Activated CD8-positive, alpha-beta T cell treated with anti-CD3 and anti-CD28 coated beads for 36 hours (primary cell): Measurements from ENCODE around the gene FMN1. TPM values are rescaled to one million over a fixed set of nuclear protein-coding genes. Genes with fewer than 3 reads are reported as not detected.

Experiments used
- ATAC-seq: fragments of 200-7000 bp; cut with Tn5 transposase; one replicate; pipeline ENCODE4 v1.10.0; 2021; ENCODE audit warnings: mild to moderate bottlenecking, moderate library complexity
- CTCF ChIA-PET: fragments of 350-600 bp; sonication (Branson Sonifier 250); formaldehyde crosslinking; loops from one replicate; lab custom pipeline; 2021; ENCODE audit warnings: antibody characterized with exemption; lab: Charles Lee
- POLR2A ChIA-PET: fragments of 350-600 bp; sonication (Branson Sonifier 250); formaldehyde crosslinking; loops from one replicate; lab custom pipeline; 2021; ENCODE audit warnings: antibody characterized with exemption; lab: Charles Lee
- DNase-seq: peaks from one replicate; pipeline ENCODE4 v3.0.0-alpha.2; 2020
- H3K27ac Mint-ChIP-seq: one replicate; pipeline ENCODE4 v1.8.0; 2021; ENCODE audit warnings: mild to moderate bottlenecking, mixed read lengths
- H3K27me3 Mint-ChIP-seq: one replicate; pipeline ENCODE4 v1.8.0; 2021; ENCODE audit warnings: mixed read lengths
- H3K36me3 Mint-ChIP-seq: one replicate; pipeline ENCODE4 v1.8.0; 2021; ENCODE audit warnings: low read depth, mixed read lengths
- H3K4me1 Mint-ChIP-seq: one replicate; pipeline ENCODE4 v1.8.0; 2021; ENCODE audit warnings: low read depth, mixed read lengths
- H3K4me3 Mint-ChIP-seq: one replicate; pipeline ENCODE4 v1.8.0; 2021; ENCODE audit warnings: mild to moderate bottlenecking, moderate library complexity, mixed read lengths
- H3K9me3 Mint-ChIP-seq: one replicate; pipeline ENCODE4 v1.8.0; 2021; ENCODE audit warnings: mixed read lengths
- CTCF ChIP-seq: fragments of 200-600 bp; IDR thresholded peaks from one replicate; pipeline ENCODE4 v1.8.0; 2022; ENCODE audit warnings: antibody characterized with exemption, mild to moderate bottlenecking
- intact Hi-C: fragments of 100-400 bp; cut with micrococcal nuclease; formaldehyde crosslinking; loops from one replicate; pipeline ENCODE4 v1.10.0; 2022
- total RNA-seq, 2 experiments: library from RNA; stranded (reverse); gene quantifications; one replicate each; pipeline ENCODE4 v1.2.3, GENCODE V29; 2021

Gene FMN1
- total RNA-seq, 2 experiments from 2014 or later, result 0.07 TPM; not detected in 1

- CTCF ChIA-PET, result no interaction called here
- no peaks in the 10 kb centered on the region for H3K4me1 Mint-ChIP-seq
These were observed 228.0 kb downstream of the FMN1 start for GRCh38 chr15:32966512-32966911.

GRCh38 chr15:32965897-32966296 lies 228.6 kb downstream of the FMN1 start:
- intact Hi-C loops, result no loop called here
- Mint-ChIP-seq H3K4me1 (no peaks in the 10 kb centered on the region), H3K27me3 (no peaks in the 10 kb centered on the region), H3K36me3 (no peaks in the 10 kb centered on the region), H3K9me3 (no peaks in the 10 kb centered on the region), H3K4me3 (no peak overlapping the region), H3K27ac (no peak overlapping the region)
- ChIA-PET CTCF (no interaction called here), POLR2A (no interaction called here)
- ATAC-seq (no peak), DNase-seq (no peak)
- TF ChIP-seq CTCF, result no peak

More at GRCh38 chr15:32966512-32966911, 228.0 kb downstream of the FMN1 start:
- Mint-ChIP-seq H3K4me3 (no peak overlapping the region), H3K36me3 (no peaks in the 10 kb centered on the region), H3K27me3 (no peaks in the 10 kb centered on the region), H3K9me3 (no peaks in the 10 kb centered on the region), H3K27ac (no peak overlapping the region)
- ATAC-seq, result no peak
- DNase-seq, result no peak
- TF ChIP-seq CTCF, result no peak
- intact Hi-C loops, result no loop called here
- POLR2A ChIA-PET, result no interaction called here

- no peak for ATAC-seq
- Mint-ChIP-seq H3K27me3 (peaks cover 3% of the 10 kb centered on the region), H3K4me3 (no peak overlapping the region), H3K36me3 (no peaks in the 10 kb centered on the region), H3K4me1 (no peaks in the 10 kb centered on the region), H3K27ac (no peak overlapping the region), H3K9me3 (no peaks in the 10 kb centered on the region)
- CTCF ChIA-PET, result no interaction called here
- intact Hi-C loops, result no loop called here
- no peak for DNase-seq
- POLR2A ChIA-PET, result no interaction called here
- no peak for TF ChIP-seq CTCF
These were observed 235.4 kb downstream of the FMN1 start for GRCh38 chr15:32959077-32959476.

- CTCF ChIA-PET, result interaction anchor here (1.0 kb wide), 1 partner anchor 14 kb away, joined by 4 read pairs; no protein-coding TSS in a partner anchor
- no peak for ATAC-seq
These were observed 237.3 kb downstream of the FMN1 start for GRCh38 chr15:32957219-32957618.

GRCh38 chr15:32956711-32957110 lies 237.8 kb downstream of the FMN1 start:
- no peak overlapping the region for H3K4me3 Mint-ChIP-seq
- no peak for ATAC-seq
- CTCF ChIA-PET, result interaction anchor here (0.9 to 1.0 kb wide), 2 partner anchors 14 to 294 kb away, joined by 3 to 4 read pairs; no protein-coding TSS in a partner anchor
- H3K27me3 Mint-ChIP-seq, result peaks cover 3% of the 10 kb centered on the region
- intact Hi-C loops, result no loop called here
- H3K4me1 Mint-ChIP-seq, result no peaks in the 10 kb centered on the region
- DNase-seq, result no peak
- POLR2A ChIA-PET, result no interaction called here
- H3K36me3 Mint-ChIP-seq, result no peaks in the 10 kb centered on the region
- no peaks in the 10 kb centered on the region for H3K9me3 Mint-ChIP-seq
- H3K27ac Mint-ChIP-seq, result no peak overlapping the region
- no peak for TF ChIP-seq CTCF

More at GRCh38 chr15:32957219-32957618, 237.3 kb downstream of the FMN1 start:
- DNase-seq, result no peak
- POLR2A ChIA-PET, result no interaction called here
- Mint-ChIP-seq H3K4me3 (no peak overlapping the region), H3K36me3 (no peaks in the 10 kb centered on the region), H3K4me1 (no peaks in the 10 kb centered on the region), H3K27ac (no peak overlapping the region), H3K27me3 (peaks cover 3% of the 10 kb centered on the region), H3K9me3 (no peaks in the 10 kb centered on the region)
- intact Hi-C loops, result no loop called here
- TF ChIP-seq CTCF, result no peak
